CD4-positive, alpha-beta T cell treated with Interleukin-4 for 1 hour (primary cell): Measurements from ENCODE around the gene GPR63.

Experiments
- DNase-seq, 2 donors: peaks; one replicate each; pipeline ENCODE4 v3.0.0-alpha.2; 2020 to 2022

Gene GPR63

GRCh38 chr6:96749891-96750290 lies 87.4 kb downstream of the GPR63 start:
- DNase-seq = no peak
